Fibroblast of skin of right biceps (primary cell): ENCODE measurements around the gene SLC35A5.
A peak's percentile ranks its signal among the peaks of the same experiment; 100 is the strongest.
"Not testable (repeated sequence)": the region's sequence is repeated elsewhere in the genome, so short reads cannot be mapped to it uniquely, and the experiment has no call there.

Experiments
- DNase-seq: peaks from one replicate; pipeline ENCODE4 v3.0.0-alpha.2; 2013

SLC35A5 gene, protein sequence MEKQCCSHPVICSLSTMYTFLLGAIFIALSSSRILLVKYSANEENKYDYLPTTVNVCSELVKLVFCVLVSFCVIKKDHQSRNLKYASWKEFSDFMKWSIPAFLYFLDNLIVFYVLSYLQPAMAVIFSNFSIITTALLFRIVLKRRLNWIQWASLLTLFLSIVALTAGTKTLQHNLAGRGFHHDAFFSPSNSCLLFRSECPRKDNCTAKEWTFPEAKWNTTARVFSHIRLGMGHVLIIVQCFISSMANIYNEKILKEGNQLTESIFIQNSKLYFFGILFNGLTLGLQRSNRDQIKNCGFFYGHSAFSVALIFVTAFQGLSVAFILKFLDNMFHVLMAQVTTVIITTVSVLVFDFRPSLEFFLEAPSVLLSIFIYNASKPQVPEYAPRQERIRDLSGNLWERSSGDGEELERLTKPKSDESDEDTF

DNA sequence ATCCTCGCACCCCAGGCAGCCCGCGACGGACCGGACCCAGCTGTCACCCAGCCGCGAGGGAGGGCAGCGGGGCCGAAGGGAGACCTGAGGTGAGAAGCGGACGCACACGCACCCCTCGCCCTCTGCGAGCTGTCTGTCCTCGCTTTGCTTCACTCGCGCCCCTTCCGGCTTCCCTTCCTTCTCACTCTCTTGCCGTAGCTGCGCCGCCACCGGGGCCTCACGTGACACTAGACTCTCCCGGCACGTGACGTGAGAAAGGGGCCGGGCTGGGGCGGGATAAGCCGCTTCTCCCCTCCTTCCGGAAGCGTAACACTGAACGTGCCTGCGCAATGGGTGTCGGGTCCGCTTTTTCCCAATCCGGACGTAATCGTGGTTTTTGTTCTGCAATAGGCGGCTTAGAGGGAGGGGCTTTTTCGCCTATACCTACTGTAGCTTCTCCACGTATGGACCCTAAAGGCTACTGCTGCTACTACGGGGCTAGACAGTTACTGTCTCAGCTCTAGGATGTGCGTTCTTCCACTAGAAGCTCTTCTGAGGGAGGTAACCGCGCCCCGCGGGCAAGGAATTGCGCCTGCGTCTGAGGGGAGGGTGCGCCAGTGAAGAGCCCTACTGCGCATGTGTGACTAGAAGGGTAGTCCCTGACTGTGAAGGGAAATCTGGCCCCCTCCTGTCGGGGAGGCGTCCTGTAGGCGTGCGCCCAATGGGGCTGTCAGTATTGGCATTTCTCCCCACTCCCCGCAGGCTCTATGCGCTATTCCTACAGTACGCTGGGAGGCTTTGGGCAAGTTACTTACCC lies at the start of gene SLC35A5, which contains the start of gene ATG3:
TSS of gene SLC35A5 (plus strand) at position 312 of the 796 bp plus-strand sequence. CDS start 1,359 bp downstream, outside the sequence.
TSS of gene ATG3 (minus strand) at position 229 of the 796 bp plus-strand sequence. CDS start 434 bp downstream, outside the sequence.
- DNase-seq: peak; percentile 99

DNA sequence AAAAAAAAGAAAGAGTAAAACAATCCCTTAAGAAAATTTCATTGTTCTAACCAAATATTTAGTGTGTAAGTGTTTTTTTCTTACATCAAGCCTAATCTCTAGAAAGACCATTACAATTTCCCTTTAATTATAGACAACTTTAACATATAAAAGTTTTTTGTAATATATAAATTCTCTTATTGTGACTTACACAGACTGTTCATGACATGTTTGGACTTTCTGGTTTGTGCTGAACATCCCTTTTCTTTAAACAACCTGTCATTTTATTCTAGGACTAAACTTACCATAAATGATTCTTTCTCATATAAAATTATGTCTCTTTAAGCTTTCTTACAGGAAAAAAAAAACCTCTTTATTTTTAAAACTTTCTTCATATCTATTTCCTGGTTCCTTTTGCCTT lies 49.5 kb upstream of the SLC35A5 start:
- DNase-seq: no peak

DNA sequence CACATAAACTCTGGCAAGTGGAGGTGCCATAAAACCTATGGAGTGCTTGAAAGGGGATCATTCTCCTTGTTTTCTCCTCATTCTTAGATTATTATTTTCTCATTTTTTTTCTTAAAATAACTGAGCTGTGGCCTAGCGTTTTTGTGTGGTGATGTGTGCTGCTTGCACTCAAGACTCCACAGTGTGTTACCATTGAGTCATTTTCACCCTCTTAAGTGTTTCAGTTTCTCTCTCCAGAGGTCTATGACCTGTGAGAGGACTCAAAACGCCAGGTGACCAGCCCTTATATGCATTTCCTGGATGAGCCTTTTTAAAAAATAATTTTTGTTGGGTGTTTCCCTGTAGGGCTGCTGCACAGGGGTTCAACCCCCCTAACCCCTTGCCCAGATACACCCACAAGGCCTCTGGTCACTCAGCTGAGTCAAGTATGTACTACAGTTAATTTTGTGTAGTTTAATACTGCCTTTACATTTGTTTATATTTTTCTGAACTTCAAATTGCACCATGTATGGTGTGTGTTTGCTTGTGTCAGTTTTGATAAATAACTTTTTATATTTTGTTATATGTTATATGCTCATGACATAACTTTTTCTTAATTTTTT lies 47.2 kb upstream of the SLC35A5 start:
- no peak for DNase-seq

DNA sequence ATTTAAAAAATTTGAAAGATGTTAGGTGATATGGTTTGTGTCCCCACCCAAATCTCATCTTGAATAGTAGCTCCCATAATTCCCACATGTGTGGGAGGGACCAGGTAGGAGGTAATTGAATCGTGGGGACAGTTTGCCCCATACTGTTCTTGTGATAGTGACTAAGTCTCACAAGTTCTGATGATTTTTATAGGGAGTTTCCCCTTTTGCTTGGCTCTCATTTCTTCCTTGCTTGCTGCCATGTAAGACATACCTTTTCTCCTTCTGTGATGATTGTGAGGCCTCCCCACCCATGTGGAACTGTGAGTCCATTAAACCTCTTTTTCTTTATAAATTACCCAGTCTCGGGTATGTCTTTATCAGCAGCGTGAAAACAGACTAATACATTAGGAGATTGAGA lies 42.9 kb upstream of the SLC35A5 start:
- not testable (repeated sequence) for DNase-seq

DNA sequence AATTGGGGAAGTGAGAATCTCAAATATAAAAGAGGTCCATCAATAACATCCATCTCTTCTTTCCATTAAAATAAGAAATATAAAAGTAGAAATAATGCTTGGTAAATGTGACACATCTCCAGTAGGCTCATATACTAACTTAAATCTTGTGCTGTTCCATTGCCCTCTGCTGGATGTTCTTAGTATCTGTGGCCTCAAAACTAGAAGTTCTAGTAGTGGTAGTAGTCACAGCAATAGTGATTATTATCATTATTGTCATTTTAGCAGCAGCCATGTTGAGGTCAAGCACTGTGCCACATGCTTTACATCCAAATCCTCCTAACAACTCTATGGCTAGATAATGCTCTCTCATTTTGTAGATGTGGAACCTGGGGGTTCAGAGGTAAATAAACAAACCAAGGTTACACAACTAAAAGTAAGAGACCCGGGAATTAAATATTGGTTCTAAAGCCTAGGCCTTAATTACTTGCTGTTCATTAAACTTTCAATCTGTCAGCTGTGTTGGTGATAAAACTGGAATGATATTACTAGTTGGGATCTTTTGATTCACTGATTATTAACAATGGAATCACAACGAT lies 42.3 kb upstream of the SLC35A5 start:
- peak; percentile 63 for DNase-seq

DNA sequence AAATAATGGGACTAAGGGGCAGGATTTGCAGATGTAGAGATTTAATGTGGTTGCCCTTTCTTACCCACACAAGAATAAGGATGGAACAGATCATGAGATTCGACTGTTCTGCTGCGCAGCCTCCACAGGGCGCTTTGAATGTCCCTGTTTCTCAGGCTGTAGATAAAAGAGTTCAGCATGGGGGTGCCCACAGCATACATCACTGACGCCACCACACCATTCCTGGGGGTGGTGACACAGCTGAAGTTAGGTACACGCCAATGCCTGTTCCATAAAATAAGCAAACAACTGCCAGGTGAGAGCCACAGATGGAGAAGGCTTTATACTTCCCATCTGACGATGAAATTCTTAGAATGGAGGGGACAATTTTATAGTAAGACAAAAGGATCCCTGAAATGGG lies 37.7 kb upstream of the SLC35A5 start:
- DNase-seq: not testable (repeated sequence)

DNA sequence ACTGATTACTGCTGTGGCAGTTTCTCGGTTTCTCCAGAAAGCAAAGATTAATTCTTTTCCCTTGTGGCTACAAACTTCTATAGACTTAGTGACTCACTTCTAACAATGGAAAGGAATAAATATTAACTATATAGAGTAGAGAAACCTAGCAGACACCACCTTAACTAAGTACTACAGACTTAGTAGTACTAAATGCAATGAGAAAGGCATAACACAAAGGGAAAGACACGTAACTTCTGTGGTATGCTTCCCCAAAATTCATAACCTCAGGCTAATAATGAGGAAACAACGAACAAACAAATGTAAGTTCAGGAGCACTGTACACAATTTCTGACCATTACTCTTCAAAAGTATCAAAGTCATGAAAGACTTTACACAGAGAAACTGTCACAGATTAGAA lies 31.3 kb upstream of the SLC35A5 start:
- DNase-seq: no peak

DNA sequence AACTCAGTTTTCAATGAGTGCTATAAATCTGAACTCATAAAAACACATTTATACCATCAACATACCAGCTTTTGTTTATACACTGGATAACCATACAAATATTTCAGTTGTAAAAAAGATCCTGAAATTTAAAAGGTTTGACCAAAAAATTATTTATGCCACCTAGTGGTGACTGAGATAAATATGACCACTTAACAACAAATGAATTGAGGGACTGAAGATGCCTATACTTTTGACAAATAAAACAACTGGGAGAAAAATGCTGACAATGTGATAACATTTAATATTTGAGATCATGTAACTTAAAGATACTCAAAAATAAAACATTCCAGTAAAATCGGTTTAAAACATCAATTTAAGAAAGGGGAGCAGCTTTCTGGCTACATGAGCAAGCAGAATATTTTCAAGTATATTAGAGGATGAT lies 30.5 kb upstream of the SLC35A5 start:
- peak; percentile 22 for DNase-seq

DNA sequence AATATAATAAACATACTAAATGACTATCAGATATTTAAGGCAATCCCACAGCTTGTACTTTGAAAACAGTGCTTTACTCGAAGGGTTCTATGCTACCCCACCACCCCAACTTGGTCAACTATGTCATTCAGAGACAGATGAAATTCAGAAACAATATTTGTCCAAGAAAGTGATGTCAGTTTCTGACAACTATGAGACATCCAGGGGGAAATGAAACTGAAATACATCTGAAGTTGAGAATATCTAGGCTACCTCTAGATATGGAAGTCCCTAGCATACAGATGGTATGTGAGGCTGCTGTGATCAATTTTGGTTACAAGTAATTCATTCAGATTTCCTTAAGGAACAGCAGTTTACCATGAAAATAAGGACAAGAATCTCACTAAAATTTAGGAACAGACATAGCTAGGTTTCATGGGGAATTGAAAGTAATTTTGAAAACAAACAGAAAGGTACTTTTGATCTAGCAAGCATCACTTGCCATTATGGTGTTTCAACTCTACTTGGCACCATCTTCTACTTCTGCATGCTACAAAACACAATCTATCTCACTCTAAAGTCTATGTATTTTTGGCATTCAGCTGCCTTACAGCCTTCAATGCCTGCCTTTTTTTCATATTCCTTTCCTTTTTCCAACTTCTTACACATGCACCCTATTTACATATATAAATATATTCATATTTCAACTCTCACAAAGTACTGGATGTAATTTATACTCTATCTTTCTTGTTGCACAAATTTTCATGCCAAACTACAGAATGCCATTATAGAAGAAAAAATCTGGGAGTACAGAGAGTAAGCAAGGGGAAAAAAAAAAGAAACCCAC lies 21.8 kb upstream of the SLC35A5 start:
- no peak for DNase-seq

DNA sequence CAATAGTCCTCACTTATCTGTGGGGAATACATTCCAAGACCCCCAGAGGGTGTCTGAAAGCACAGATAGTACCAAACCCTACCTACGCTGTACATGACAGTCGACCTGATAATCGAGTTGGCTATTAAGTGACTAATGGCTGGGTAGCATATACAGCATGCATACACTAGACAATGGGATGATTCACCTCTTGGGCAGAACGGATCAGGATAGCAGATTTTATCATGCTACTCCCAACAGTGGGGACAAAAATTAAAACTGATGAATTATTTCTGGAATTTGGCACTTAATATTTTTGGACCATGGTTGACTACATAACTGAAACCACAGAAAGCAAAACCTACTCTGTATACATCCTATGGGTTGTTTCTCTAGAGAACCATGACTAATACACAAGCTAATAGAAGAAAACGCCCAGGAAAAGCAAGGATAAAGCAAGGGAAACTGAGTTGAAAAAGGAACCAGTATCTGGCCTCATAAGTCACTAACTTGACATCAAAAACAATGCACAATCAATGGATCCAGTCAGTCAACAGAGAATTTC lies 15.6 kb upstream of the SLC35A5 start:
- DNase-seq: peak; percentile 49

DNA sequence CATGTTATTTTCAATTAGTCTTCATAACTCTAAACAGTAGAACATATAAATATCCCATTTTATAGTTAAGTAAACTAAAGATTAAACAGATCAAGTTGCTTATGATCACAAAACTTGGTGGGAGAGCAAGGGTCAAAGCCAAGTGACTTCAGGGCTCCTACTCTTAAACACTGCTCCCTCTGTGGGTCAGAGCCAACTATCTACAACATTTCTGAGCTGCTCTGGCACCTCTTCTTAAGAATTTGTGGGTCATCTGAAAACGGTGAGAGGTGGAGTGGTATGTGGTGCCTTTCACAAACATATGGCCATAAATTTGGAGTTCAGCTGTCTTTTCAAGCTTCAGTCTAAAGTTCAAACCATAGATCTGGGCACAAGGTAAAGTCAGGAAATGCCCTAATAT lies 11.0 kb upstream of the SLC35A5 start:
- DNase-seq: no peak

DNA sequence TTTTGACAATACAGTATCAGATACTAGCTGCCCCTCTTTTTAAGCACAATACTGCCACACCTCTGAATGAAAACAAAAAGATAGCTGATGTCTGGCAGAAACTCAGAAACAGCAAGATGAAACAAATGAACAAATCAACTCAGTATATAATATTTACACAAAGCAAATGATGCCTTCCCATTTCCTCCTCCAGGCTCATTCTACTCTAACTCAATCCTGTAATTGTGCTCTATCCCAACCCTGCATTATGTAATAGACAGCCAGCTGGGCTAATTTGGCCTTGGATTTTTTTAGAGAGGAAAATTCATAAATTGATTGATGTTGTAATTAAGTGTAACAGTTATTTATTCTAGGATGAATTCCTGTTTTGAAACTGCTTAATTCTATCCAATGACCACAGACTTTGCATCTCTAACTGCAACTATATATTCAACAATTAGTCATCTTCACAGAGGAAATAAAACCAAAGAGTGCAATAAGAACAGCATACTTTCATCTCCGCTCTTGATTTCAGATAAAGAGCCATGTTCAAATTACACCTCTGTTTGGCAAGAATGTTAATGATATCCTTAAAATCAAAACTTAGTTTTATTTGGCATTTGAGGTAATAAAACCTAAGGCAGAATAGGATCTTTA lies 6.2 kb upstream of the SLC35A5 start:
- DNase-seq: no peak

DNA sequence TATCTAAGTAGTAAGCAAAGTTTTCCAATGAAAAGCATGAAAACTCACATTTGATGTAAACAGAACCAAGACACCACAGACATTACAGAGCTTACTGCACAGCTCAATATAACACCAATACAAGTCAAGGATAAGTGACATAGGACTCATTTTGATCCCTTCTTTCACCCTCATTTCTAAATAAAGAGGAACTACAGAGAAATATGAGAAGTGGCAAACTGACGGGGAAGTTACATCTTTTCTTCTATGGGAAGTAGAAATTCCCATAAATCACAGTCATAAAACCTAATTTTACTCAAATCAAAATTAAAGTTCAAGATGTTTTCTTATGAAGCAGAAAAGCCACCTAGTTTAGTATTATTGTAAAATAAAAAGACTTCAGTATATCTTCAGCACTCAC lies 3.9 kb upstream of the SLC35A5 start:
- DNase-seq: no peak

DNA sequence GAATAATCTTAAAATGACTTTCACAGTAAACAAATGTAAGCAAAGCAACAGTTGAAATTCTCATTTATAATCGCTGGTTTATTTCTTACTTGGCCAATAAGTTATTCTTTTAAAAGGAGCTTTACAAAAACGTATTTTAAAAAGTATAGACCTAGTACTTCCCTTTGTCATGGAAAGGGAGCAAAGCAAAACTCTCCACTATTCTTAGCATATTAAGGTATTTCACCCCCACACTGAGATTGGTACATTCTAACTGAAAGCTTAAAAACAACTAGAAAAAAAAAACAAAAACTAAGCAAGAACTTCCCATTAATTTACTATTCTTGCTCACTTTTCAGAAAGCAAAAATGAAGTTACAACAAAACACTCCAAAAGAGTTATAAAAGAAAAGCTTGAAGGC lies 1.5 kb upstream of the SLC35A5 start:
- no peak for DNase-seq

DNA sequence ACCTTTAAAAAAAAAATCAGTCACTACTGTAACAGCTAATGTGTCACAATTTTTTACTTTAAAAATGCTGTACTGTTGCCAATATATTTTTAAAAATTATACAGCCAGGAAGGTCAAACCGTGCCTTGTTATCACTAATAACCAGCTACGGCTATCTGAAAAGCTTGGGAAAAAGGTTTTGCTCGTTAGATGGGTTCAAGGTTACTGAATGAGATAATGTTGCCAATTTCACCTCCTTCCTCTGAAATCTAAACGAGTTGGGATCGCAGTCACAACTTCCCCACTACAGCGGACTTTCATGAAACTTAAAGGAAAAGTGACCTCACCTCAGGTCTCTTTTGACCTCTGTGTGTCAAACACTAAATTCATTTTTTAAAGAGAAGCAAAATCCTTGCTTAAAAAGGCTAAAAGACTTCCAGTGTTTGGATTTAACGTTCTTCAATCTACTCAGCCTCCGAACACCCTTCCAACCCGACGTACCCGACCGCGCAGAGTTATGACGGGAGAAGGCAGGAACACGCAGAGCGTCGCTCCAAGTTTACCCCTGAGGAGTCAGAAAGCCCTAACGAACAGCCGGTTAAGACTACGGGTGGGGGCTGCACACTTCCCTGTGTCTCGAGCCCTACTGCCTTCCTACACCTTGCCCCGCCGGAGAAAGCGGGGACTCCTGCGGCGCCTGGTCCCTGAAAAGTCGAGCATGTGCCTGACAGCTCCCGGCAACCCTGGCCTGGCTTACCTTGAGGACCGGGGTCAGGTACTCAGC lies 943 bp upstream of the SLC35A5 start:
- peak; percentile 88 for DNase-seq

DNA sequence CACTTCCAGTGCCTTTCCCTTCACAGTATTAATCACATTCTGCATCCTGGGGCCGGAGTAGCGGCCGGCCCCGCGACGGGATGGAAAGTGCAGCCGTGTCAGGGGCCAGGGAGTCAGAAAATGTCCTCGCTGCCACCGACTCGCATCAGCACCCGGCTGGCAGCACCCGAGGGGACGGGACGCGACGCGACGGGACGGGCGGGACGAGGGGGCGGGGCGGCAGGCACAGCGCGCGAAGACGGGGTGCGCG lies 436 bp upstream of the SLC35A5 start:
- no peak for DNase-seq

DNA sequence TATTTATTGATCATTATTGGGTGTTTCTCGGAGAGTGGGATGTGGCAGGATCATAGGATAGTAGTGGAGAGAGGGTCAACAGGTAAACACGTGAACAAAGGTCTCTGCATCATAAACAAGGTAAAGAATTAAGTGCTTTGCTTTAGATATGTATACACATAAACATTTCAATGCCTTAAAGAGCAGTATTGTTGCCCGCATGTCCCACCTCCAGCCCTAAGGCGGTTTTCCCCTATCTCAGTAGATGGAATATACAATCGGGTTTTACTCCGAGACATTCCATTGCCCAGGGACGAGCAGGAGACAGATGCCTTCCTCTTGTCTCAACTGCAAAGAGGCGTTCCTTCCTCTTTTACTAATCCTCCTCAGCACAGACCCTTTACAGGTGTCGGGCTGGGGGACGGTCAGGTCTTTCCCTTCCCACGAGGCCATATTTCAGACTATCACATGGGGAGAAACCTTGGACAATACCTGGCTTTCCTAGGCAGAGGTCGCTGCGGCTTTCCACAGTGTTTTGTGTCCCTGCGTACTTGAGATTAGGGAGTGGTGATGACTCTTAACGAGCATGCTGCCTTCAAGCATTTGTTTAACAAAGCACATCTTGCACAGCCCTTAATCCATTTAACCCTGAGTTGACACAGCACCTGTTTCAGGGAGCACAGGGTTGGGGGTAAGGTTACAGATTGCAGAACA lies 2.5 kb downstream of the SLC35A5 start:
- not testable (repeated sequence) for DNase-seq

DNA sequence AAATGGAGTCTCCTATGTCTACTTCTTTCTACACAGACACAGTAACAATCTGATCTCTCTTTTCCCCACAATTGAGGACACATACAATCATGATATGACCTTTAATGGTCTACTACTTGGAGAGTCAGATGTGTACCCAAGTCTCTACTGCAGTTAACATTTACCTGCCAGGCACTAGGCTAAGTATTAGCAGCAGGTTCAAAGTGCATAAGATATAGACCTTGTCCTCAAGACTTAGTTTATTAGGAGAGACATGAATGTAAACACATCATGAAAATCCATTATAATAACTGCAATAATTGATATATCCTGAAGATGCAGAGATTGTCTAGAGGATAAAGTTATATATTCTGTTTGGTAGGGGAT lies 3.1 kb downstream of the SLC35A5 start:
- DNase-seq: no peak

DNA sequence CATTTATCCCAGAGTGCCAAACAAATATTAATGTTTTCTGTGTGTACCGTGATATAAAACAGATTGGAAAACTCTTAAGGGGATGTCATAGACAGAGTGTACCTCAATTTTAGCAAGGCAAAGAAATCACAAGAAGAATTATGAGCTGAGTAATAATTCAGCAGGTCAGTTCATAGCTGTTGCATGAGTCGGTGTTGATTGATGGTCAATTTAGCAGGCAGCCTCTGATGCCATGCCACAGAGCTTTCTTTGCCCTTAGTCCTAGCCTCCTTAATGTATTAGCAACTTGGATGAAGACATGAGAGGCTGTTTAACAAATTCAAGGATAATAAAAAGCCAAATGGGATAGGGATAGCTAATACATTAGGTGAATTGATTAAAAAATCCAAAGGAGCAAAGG lies 6.8 kb downstream of the SLC35A5 start:
- DNase-seq: peak; percentile 38

DNA sequence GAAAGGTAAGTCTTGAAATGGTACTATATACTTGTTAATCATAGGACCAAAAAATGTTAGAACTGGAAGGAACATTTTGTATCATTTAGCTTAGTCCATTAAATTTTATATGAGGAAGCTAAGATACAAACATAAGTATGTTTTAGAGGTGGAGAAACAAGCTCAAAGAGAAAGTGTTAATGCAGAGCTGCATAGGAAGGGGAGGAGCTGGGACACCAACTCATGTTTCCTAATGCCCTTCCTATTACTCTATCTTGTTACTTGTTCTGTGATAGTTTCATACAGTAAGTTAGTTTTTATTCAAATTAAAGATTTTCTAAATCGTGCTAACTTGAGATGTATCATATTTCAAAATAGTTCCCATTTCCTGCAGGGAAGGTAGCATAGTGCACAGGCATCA lies 7.4 kb downstream of the SLC35A5 start:
- no peak for DNase-seq
